ENCODE measurements around the gene RPL28.

The RPL28 gene

GRCh38 chr19:55440411-55441105, 54.8 kb downstream of the RPL28 start:
- H3K4me3 ChIP-seq (ENCODE audit: low read depth in 1 of 2, low read length in 2 of 2), result no peak overlapping the region
- no peaks in the 10 kb centered on the region for H3K9me3 ChIP-seq (ENCODE audit: insufficient read depth, low read length, severe bottlenecking)
- no peak overlapping the region for H3K9ac ChIP-seq (ENCODE audit: low read depth, low read length)
- H3K36me3 ChIP-seq (ENCODE audit: insufficient read depth, low read length), result no peaks in the 10 kb centered on the region
- H3K27ac ChIP-seq (ENCODE audit: low read length), result no peak overlapping the region
- TF ChIP-seq CTCF (IDR thresholded peaks at IDR 0.05; ENCODE audit: borderline replicate concordance, extremely low read depth, low read length, poor library complexity, severe bottlenecking) (no peak), EZH2 (IDR thresholded peaks at IDR 0.05; ENCODE audit: borderline replicate concordance, low read depth, low read length, severe bottlenecking) (no peak)
- no peak overlapping the region for H2AFZ ChIP-seq (ENCODE audit: low read depth, low read length)
- H3K4me1 ChIP-seq (ENCODE audit: insufficient read depth, low read length), result peaks cover 12% of the 10 kb centered on the region
- DNase-seq, result no peak
- no peak for ATAC-seq (ENCODE audit: insufficient read depth, low read depth)
- peaks cover 18% of the 10 kb centered on the region for H4K20me1 ChIP-seq (ENCODE audit: insufficient read depth, low read length)
- no peak overlapping the region for H3K4me2 ChIP-seq (ENCODE audit: insufficient read depth, low read length)
- peaks cover 32% of the 10 kb centered on the region for H3K27me3 ChIP-seq (ENCODE audit: insufficient read depth, low read length, poor library complexity)
- H3K79me2 ChIP-seq (ENCODE audit: insufficient read depth, low read length), result no peaks in the 10 kb centered on the region

- no peak overlapping the region for H3K4me3 ChIP-seq (ENCODE audit: low read depth in 1 of 2, low read length in 2 of 2)
- H3K27me3 ChIP-seq (ENCODE audit: insufficient read depth, low read length, poor library complexity), result peaks cover 32% of the 10 kb centered on the region
These were observed 55.6 kb downstream of the RPL28 start for GRCh38 chr19:55441319-55441691.

GRCh38 chr19:55441692-55442321, 56.1 kb downstream of the RPL28 start:
- DNase-seq (no peak), ATAC-seq (ENCODE audit: insufficient read depth, low read depth) (no peak)
- Histone ChIP-seq H3K4me2 (ENCODE audit: insufficient read depth, low read length) (no peak overlapping the region), H3K36me3 (ENCODE audit: insufficient read depth, low read length) (no peaks in the 10 kb centered on the region), H3K79me2 (ENCODE audit: insufficient read depth, low read length) (no peaks in the 10 kb centered on the region), H3K9me3 (ENCODE audit: insufficient read depth, low read length, severe bottlenecking) (no peaks in the 10 kb centered on the region), H2AFZ (ENCODE audit: low read depth, low read length) (no peak overlapping the region), H3K27ac (ENCODE audit: low read length) (no peak overlapping the region), H3K9ac (ENCODE audit: low read depth, low read length) (no peak overlapping the region), H4K20me1 (ENCODE audit: insufficient read depth, low read length) (peaks cover 18% of the 10 kb centered on the region), H3K27me3 (ENCODE audit: insufficient read depth, low read length, poor library complexity) (peaks cover 32% of the 10 kb centered on the region), H3K4me1 (ENCODE audit: insufficient read depth, low read length) (peaks cover 12% of the 10 kb centered on the region), H3K4me3 (ENCODE audit: low read depth in 1 of 2, low read length in 2 of 2) (no peak overlapping the region)
- TF ChIP-seq EZH2 (IDR thresholded peaks at IDR 0.05; ENCODE audit: borderline replicate concordance, low read depth, low read length, severe bottlenecking), result no peak
- no peak for TF ChIP-seq CTCF (IDR thresholded peaks at IDR 0.05; ENCODE audit: borderline replicate concordance, extremely low read depth, low read length, poor library complexity, severe bottlenecking)

More at GRCh38 chr19:55441319-55441691, 55.6 kb downstream of the RPL28 start:
- Histone ChIP-seq H4K20me1 (ENCODE audit: insufficient read depth, low read length) (peaks cover 18% of the 10 kb centered on the region), H3K79me2 (ENCODE audit: insufficient read depth, low read length) (no peaks in the 10 kb centered on the region), H3K9me3 (ENCODE audit: insufficient read depth, low read length, severe bottlenecking) (no peaks in the 10 kb centered on the region), H2AFZ (ENCODE audit: low read depth, low read length) (no peak overlapping the region), H3K36me3 (ENCODE audit: insufficient read depth, low read length) (no peaks in the 10 kb centered on the region), H3K9ac (ENCODE audit: low read depth, low read length) (no peak overlapping the region), H3K27ac (ENCODE audit: low read length) (no peak overlapping the region), H3K4me2 (ENCODE audit: insufficient read depth, low read length) (no peak overlapping the region), H3K4me1 (ENCODE audit: insufficient read depth, low read length) (peaks cover 12% of the 10 kb centered on the region)
- DNase-seq (no peak), ATAC-seq (ENCODE audit: insufficient read depth, low read depth) (no peak)
- TF ChIP-seq CTCF (IDR thresholded peaks at IDR 0.05; ENCODE audit: borderline replicate concordance, extremely low read depth, low read length, poor library complexity, severe bottlenecking), result no peak
- TF ChIP-seq EZH2 (IDR thresholded peaks at IDR 0.05; ENCODE audit: borderline replicate concordance, low read depth, low read length, severe bottlenecking), result no peak
